Tibial artery (tissue), 4 donors: Measurements from ENCODE around the gene RNF111.

Source experiments
- DNase-seq, 2 donors: peaks; one replicate each; pipeline ENCODE4 v3.0.0-alpha.2; 2019
- H3K27ac ChIP-seq, 2 donors: fragments of 200-600 bp; sonication (generic) in 1 of 2; 1 replicate in 1 of 2; 2 replicates in 1 of 2; pipeline ENCODE4 v1.5.1; 2018 to 2019; ENCODE audit warnings: mild to moderate bottlenecking in 1 of 2
- H3K27me3 ChIP-seq, 2 donors: fragments of 200-600 bp; sonication (generic) in 1 of 2; one replicate each; pipeline versions ENCODE4 v1.5.1 to v1.6.0; 2016 to 2019
- H3K36me3 ChIP-seq, 3 donors: fragments of 200-600 bp; sonication (generic) in 2 of 3; one replicate each; pipeline ENCODE4 v1.5.1; 2016 to 2019; ENCODE audit warnings: mild to moderate bottlenecking in 2 of 3
- H3K4me1 ChIP-seq, 4 donors: fragments of 200-600 bp; sonication (generic) in 2 of 4; 1 replicate in 3 of 4; 2 replicates in 1 of 4; pipeline ENCODE4 v1.5.1; 2016 to 2019
- H3K4me3 ChIP-seq, 2 donors: fragments of 200-600 bp; sonication (generic) in 1 of 2; 1 replicate in 1 of 2; 2 replicates in 1 of 2; pipeline ENCODE4 v1.5.1; 2018 to 2019; ENCODE audit warnings: mild to moderate bottlenecking in 2 of 2
- H3K9me3 ChIP-seq, 3 donors: fragments of 200-600 bp; sonication (generic) in 1 of 3; one replicate each; pipeline ENCODE4 v1.5.1; 2016 to 2019
- CTCF ChIP-seq, 2 experiments: fragments of 200-600 bp in 1 of 2; fragments of 450-650 bp in 1 of 2; IDR thresholded peaks; one replicate each; pipeline ENCODE4 v1.5.1; 2017 to 2019; ENCODE audit warnings: antibody characterized with exemption in 2 of 2, mild to moderate bottlenecking in 1 of 2, moderate library complexity in 1 of 2
- intact Hi-C: fragments of 100-400 bp; cut with DNase I; formaldehyde crosslinking; loops from one replicate; pipeline ENCODE4 v1.15.0; 2023; ENCODE audit warnings: low total_unique reads

The RNF111 gene

GRCh38 chr15:59039225-59039624, 51.8 kb downstream of the RNF111 start:
- Histone ChIP-seq H3K4me3 (no peak overlapping the region), H3K4me1 (peaks cover 0 to 12% (median 6%) of the 10 kb centered on the region in 4 donors), H3K27me3 (no peaks in the 10 kb centered on the region), H3K9me3 (no peaks in the 10 kb centered on the region), H3K27ac (no peak overlapping the region), H3K36me3 (peaks cover 0 to 5% (median 0%) of the 10 kb centered on the region in 3 donors)
- no peak for DNase-seq
- intact Hi-C loops = loop anchor here (5.0 kb wide), 1 partner anchor 47 kb away; no protein-coding TSS in a partner anchor
- no peak for TF ChIP-seq CTCF (IDR thresholded peaks at IDR 0.05)

- H3K27ac ChIP-seq = no peak overlapping the region
- DNase-seq = no peak
- peaks cover 0 to 22% (median 6%) of the 10 kb centered on the region in 4 donors for H3K4me1 ChIP-seq
- no peaks in the 10 kb centered on the region for H3K9me3 ChIP-seq
- H3K36me3 ChIP-seq = peaks cover 0 to 5% (median 0%) of the 10 kb centered on the region in 3 donors
- H3K4me3 ChIP-seq = no peak overlapping the region
- no peak for TF ChIP-seq CTCF (IDR thresholded peaks at IDR 0.05)
- intact Hi-C loops = no loop called here
- H3K27me3 ChIP-seq = no peaks in the 10 kb centered on the region
Measured at GRCh38 chr15:59042041-59042440, 54.6 kb downstream of the RNF111 start.

GRCh38 chr15:59048897-59049296, 61.4 kb downstream of the RNF111 start:
- no peak for DNase-seq
- H3K27me3 ChIP-seq = no peaks in the 10 kb centered on the region
- H3K9me3 ChIP-seq = no peaks in the 10 kb centered on the region
- peaks cover 0 to 15% (median 0%) of the 10 kb centered on the region in 3 donors for H3K36me3 ChIP-seq
- H3K27ac ChIP-seq = no peak overlapping the region
- peaks cover 0 to 13% (median 0%) of the 10 kb centered on the region in 4 donors for H3K4me1 ChIP-seq
- H3K4me3 ChIP-seq = no peak overlapping the region
- intact Hi-C loops = no loop called here
- no peak for TF ChIP-seq CTCF (IDR thresholded peaks at IDR 0.05)

- Histone ChIP-seq H3K36me3 (peaks cover 10 to 45% (median 21%) of the 10 kb centered on the region in 3 donors), H3K27ac (no peak overlapping the region), H3K4me1 (no peaks in the 10 kb centered on the region), H3K4me3 (no peak overlapping the region), H3K27me3 (no peaks in the 10 kb centered on the region), H3K9me3 (no peaks in the 10 kb centered on the region)
- intact Hi-C loops = no loop called here
- no peak for DNase-seq
- TF ChIP-seq CTCF (IDR thresholded peaks at IDR 0.05) = no peak
Measured at GRCh38 chr15:59051873-59052861, 64.7 kb downstream of the RNF111 start.

GRCh38 chr15:59052915-59053407, 65.5 kb downstream of the RNF111 start:
- peaks cover 16 to 49% (median 21%) of the 10 kb centered on the region in 3 donors for H3K36me3 ChIP-seq
- DNase-seq = no peak
- H3K4me3 ChIP-seq = no peak overlapping the region
- no peaks in the 10 kb centered on the region for H3K4me1 ChIP-seq
- no peaks in the 10 kb centered on the region for H3K9me3 ChIP-seq
- no peak for TF ChIP-seq CTCF (IDR thresholded peaks at IDR 0.05)
- no peak overlapping the region for H3K27ac ChIP-seq
- intact Hi-C loops = no loop called here
- no peaks in the 10 kb centered on the region for H3K27me3 ChIP-seq
